Aorta (tissue), 5 donors: ENCODE data around the gene FAM118B. TPM values are rescaled to one million over a fixed set of nuclear protein-coding genes. Genes with fewer than 3 reads are reported as not detected.

Source experiments
- ATAC-seq: fragments of 200-7000 bp; cut with Tn5 transposase; one replicate; pipeline ENCODE4 v1.9.1; 2022; ENCODE audit warnings: moderate library complexity; ENCODE audit not compliant: low FRiP score
- DNase-seq, 2 donors: peaks; one replicate each; pipeline ENCODE4 v3.0.0-alpha.2; 2020
- H3K27ac ChIP-seq, 2 donors: one replicate each; pipeline ENCODE4 v1.5.1; 2013; ENCODE audit warnings: low read length in 2 of 2, mild to moderate bottlenecking in 2 of 2, moderate library complexity in 2 of 2, control low read depth in 1 of 2, inconsistent platforms in 1 of 2, low read depth in 1 of 2
- H3K27me3 ChIP-seq, 2 donors: one replicate each; pipeline ENCODE4 v1.6.1; 2013; ENCODE audit warnings: control low read depth in 1 of 2, low read length in 1 of 2, mild to moderate bottlenecking in 1 of 2, moderate library complexity in 1 of 2; ENCODE audit not compliant: insufficient read depth in 2 of 2, control insufficient read depth in 1 of 2
- H3K36me3 ChIP-seq, 2 donors: one replicate each; pipeline ENCODE4 v1.6.1; 2013; ENCODE audit warnings: control low read depth in 1 of 2, low read length in 1 of 2, mild to moderate bottlenecking in 1 of 2; ENCODE audit not compliant: insufficient read depth in 2 of 2, control insufficient read depth in 1 of 2
- H3K4me1 ChIP-seq, 2 donors: one replicate each; pipeline ENCODE4 v1.6.1; 2013; ENCODE audit warnings: low read length in 2 of 2, control low read depth in 1 of 2, mild to moderate bottlenecking in 1 of 2, moderate library complexity in 1 of 2; ENCODE audit not compliant: insufficient read depth in 2 of 2, control insufficient read depth in 1 of 2
- H3K4me3 ChIP-seq, 2 donors: one replicate each; pipeline ENCODE4 v1.5.1; 2013; ENCODE audit warnings: low read length in 2 of 2, control low read depth in 1 of 2, mild to moderate bottlenecking in 1 of 2
- H3K9me3 ChIP-seq: one replicate; pipeline ENCODE4 v1.6.1; 2013; ENCODE audit warnings: mild to moderate bottlenecking, low read length; ENCODE audit not compliant: control insufficient read depth
- WGBS, 2 donors: extraction: QIAGEN DNeasy Blood & Tissue Kit; methylation state at CpG; one replicate each; pipeline ENCODE4 v1.1.7; 2013; 5-methylcytosine and 5-hydroxymethylcytosine counted together
- intact Hi-C, 2 donors: fragments of 100-400 bp; cut with DNase I; formaldehyde crosslinking; loops; one replicate each; pipeline versions ENCODE4 v1.14.2 to v1.15.0; 2022
- polyA plus RNA-seq, 2 donors: library from polyadenylated mRNA; stranded (reverse); fragments of 200-250 nt; gene quantifications; one replicate each; pipeline ENCODE4 v1.2.3, GENCODE V29; 2013
- total RNA-seq, 2 donors: library from RNA; stranded (reverse); fragmentation: NEBNext Ultra II Directional; extraction: Animal tissue kit (Norgen Biotek cat#: 25700); gene quantifications; one replicate each; pipeline ENCODE4 v1.2.1, GENCODE V29; 2021
- donor health status: healthy with polysubstance abuse.
- donor health status: Bipolar disorder and iron deficiency.
- donor health status: DM: no; HTN: no; CAD: no.
- donor health status: DM: no; HTN: no; CAD: no.
- donor health status: DM: yes; HTN: yes; CAD: no.

Gene FAM118B
- total and polyA plus RNA-seq, 4 donors, result 11.9 to 21.9 (median 16.6) TPM

- Histone ChIP-seq H3K4me1 (no peaks in the 10 kb centered on the region), H3K36me3 (no peaks in the 10 kb centered on the region), H3K27me3 (no peaks in the 10 kb centered on the region), H3K27ac (no peak overlapping the region), H3K9me3 (no peaks in the 10 kb centered on the region), H3K4me3 (no peak overlapping the region)
- DNase-seq, result no peak
- intact Hi-C loops, result no loop called here
- WGBS, 2 donors, result 84 to 90% methylated on average over 6 of the region's 6 CpGs
- no peak for ATAC-seq
Measured at GRCh38 chr11:126281245-126281644, 69.7 kb downstream of the FAM118B start.

- H3K36me3 ChIP-seq, result no peaks in the 10 kb centered on the region
- H3K9me3 ChIP-seq, result no peaks in the 10 kb centered on the region
- peak overlapping the region in 1 of 2 donors; percentile 95 for H3K27ac ChIP-seq
- intact Hi-C loops, result loop anchor here in 1 of 2 donors (2.0 kb wide), 1 partner anchor 13 kb away; the partner anchor contains the start of genes FOXRED1 and SRPRA
- H3K27me3 ChIP-seq, result no peaks in the 10 kb centered on the region
- no peaks in the 10 kb centered on the region for H3K4me1 ChIP-seq
- no peak overlapping the region for H3K4me3 ChIP-seq
- 93 to 95% methylated on average over 10 of the region's 10 CpGs for WGBS, 2 donors
- ATAC-seq (no peak), DNase-seq (no peak)
Measured at GRCh38 chr11:126281666-126282175, 70.1 kb downstream of the FAM118B start.

GRCh38 chr11:126282361-126282735, 70.8 kb downstream of the FAM118B start:
- peak overlapping the region; percentile 70 for H3K4me3 ChIP-seq
- peak overlapping the region in 1 of 2 donors; percentile 95 for H3K27ac ChIP-seq
- peak; percentile 67 for ATAC-seq
- H3K36me3 ChIP-seq, result no peaks in the 10 kb centered on the region
- WGBS, 2 donors, result 0 to 1% methylated on average over 15 of the region's 15 CpGs
- no peaks in the 10 kb centered on the region for H3K4me1 ChIP-seq
- intact Hi-C loops, result loop anchor here in 1 of 2 donors (2.0 kb wide), 1 partner anchor 14 kb away; the partner anchor contains the start of genes FOXRED1 and SRPRA
- no peaks in the 10 kb centered on the region for H3K9me3 ChIP-seq
- no peaks in the 10 kb centered on the region for H3K27me3 ChIP-seq
- peak; percentile 78 to 82 for DNase-seq

GRCh38 chr11:126282736-126283591, 71.4 kb downstream of the FAM118B start, which contains the start of gene TIRAP:
Gene TIRAP, plus strand, starts transcription at chr11:126283093. Its CDS starts 7,802 bp downstream, at chr11:126290895.
- intact Hi-C loops, result loop anchor here in 1 of 2 donors (2.0 kb wide), 1 partner anchor 14 kb away; the partner anchor contains the start of genes FOXRED1 and SRPRA

GRCh38 chr11:126284829-126285228, 73.2 kb downstream of the FAM118B start:
- intact Hi-C loops, result no loop called here
- H3K27me3 ChIP-seq, result no peaks in the 10 kb centered on the region
- peaks cover 0 to 2% of the 10 kb centered on the region in 2 donors for H3K36me3 ChIP-seq
- ATAC-seq (no peak), DNase-seq (peak; percentile 82 to 87)
- no peak overlapping the region for H3K4me3 ChIP-seq
- WGBS, 2 donors, result 75 to 82% methylated on average over 6 of the region's 6 CpGs
- no peak overlapping the region for H3K27ac ChIP-seq
- no peaks in the 10 kb centered on the region for H3K9me3 ChIP-seq
- no peaks in the 10 kb centered on the region for H3K4me1 ChIP-seq

More at GRCh38 chr11:126282736-126283591, 71.4 kb downstream of the FAM118B start, which contains the start of gene TIRAP:
- H3K4me1 ChIP-seq, result no peaks in the 10 kb centered on the region
- 0% methylated on average over 55 to 82 of the region's 82 CpGs for WGBS, 2 donors
- H3K27ac ChIP-seq, result peak within 1 kb of the TSS; percentile 89 to 95
- H3K27me3 ChIP-seq, result no peaks in the 10 kb centered on the region
- no peaks in the 10 kb centered on the region for H3K36me3 ChIP-seq
- H3K9me3 ChIP-seq, result no peaks in the 10 kb centered on the region
- H3K4me3 ChIP-seq, result peak within 1 kb of the TSS; percentile 70
- DNase-seq (peak; percentile 84 to 88), ATAC-seq (peak; percentile 94)

- H3K27ac ChIP-seq, result no peak overlapping the region
- no peaks in the 10 kb centered on the region for H3K27me3 ChIP-seq
- intact Hi-C loops, result no loop called here
- DNase-seq (no peak), ATAC-seq (no peak)
- H3K4me1 ChIP-seq, result no peaks in the 10 kb centered on the region
- H3K4me3 ChIP-seq, result no peak overlapping the region
- 85 to 86% methylated on average over 6 of the region's 6 CpGs for WGBS, 2 donors
- H3K36me3 ChIP-seq, result peaks cover 3 to 4% of the 10 kb centered on the region in 2 donors
- no peaks in the 10 kb centered on the region for H3K9me3 ChIP-seq
Measured at GRCh38 chr11:126288237-126288636, 76.7 kb downstream of the FAM118B start.

- 80 to 83% methylated on average over 12 of the region's 12 CpGs for WGBS, 2 donors
Measured at GRCh38 chr11:126290887-126291286, 79.3 kb downstream of the FAM118B start.

GRCh38 chr11:126293726-126294125, 82.1 kb downstream of the FAM118B start:
- H3K9me3 ChIP-seq, result no peaks in the 10 kb centered on the region
- ATAC-seq (no peak), DNase-seq (no peak)
- peaks cover 6 to 8% of the 10 kb centered on the region in 2 donors for H3K36me3 ChIP-seq
- H3K4me1 ChIP-seq, result no peaks in the 10 kb centered on the region
- no peak overlapping the region for H3K27ac ChIP-seq
- intact Hi-C loops, result no loop called here
- H3K4me3 ChIP-seq, result no peak overlapping the region
- WGBS, 2 donors, result 92 to 94% methylated on average over 5 of the region's 5 CpGs
- H3K27me3 ChIP-seq, result no peaks in the 10 kb centered on the region

More at GRCh38 chr11:126290887-126291286, 79.3 kb downstream of the FAM118B start:
- Histone ChIP-seq H3K4me1 (no peaks in the 10 kb centered on the region), H3K4me3 (no peak overlapping the region), H3K9me3 (no peaks in the 10 kb centered on the region), H3K36me3 (peaks cover 6 to 8% of the 10 kb centered on the region in 2 donors), H3K27ac (no peak overlapping the region), H3K27me3 (no peaks in the 10 kb centered on the region)
- DNase-seq (no peak), ATAC-seq (peak; percentile 60)
- intact Hi-C loops, result no loop called here
